ENCODE results near the gene SH3RF3. TPM values are rescaled to one million over a fixed set of nuclear protein-coding genes. Genes with fewer than 3 reads are reported as not detected.
A peak's percentile ranks its signal among the peaks of the same experiment; 100 is the strongest.

SH3RF3 gene
- total and polyA plus RNA-seq, 2 of the 13 experiments (the other 11 are each of a cell fraction or from before 2014, with no cell fraction given) = 0.04 TPM; not detected in 1

DNA sequence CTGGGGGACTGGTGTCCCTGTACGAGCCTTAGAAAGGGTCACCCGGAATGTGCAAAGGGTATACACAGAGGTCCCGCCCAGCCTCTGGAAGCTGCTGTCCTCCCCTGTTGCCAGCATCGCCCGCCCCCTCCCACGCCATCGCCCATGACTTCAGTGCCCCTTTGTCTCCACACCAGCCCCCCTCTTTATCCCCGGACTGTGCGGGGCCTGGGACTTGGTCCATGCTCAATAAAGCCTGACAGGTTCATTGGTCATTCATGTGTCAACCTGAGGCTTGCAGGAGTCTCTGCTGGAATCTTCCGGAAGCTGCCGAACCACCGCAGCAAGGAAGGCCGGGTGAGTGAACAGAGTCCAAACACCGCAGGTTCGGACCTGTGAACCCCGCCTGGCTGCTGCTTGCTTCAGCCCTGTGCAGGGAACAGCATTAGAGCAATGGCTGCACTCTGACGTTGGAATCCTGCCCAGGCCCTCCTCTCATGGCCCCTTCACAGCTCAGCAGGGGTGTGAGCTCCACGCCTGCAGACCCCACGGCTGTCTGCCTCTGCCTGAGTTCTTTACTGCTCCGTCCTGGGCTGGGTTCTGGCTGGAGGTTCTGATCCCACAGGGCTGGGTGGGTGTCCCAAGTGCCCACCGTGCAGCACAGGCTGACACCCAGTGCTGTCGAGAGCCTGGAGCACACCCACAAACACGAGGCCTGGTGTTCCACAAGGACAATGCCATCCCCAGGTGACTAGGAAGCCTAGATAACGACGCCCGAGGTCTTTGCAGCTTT lies 388.3 kb downstream of the SH3RF3 start (continued):
- TF ChIP-seq ZNF574 (CRISPR knock-in tag; IDR thresholded peaks at IDR 0.05) (peak; percentile 61), ZNF614 (CRISPR knock-in tag; IDR thresholded peaks at IDR 0.05; ENCODE audit: borderline replicate concordance) (0 out of 2 replicates have a peak, but pooled peaks have one; percentile 39), ZNF878 (CRISPR knock-in tag; IDR thresholded peaks at IDR 0.05) (no peak), FOXA3 (CRISPR knock-in tag; IDR thresholded peaks at IDR 0.05) (no peak), ZNF740 (CRISPR knock-in tag; IDR thresholded peaks at IDR 0.05) (peak; percentile 45; the same call in 1 of the 2 replicates), ZNF143 (CRISPR knock-in tag; IDR thresholded peaks at IDR 0.05) (0 out of 2 replicates have a peak, but pooled peaks have one; percentile 35), SP1 (IDR thresholded peaks at IDR 0.05) (no peak), SP1 (CRISPR knock-in tag; IDR thresholded peaks at IDR 0.05) (no peak), ZNF709 (CRISPR knock-in tag; IDR thresholded peaks at IDR 0.05) (no peak; the same call in 1 of the 2 replicates), RARG (CRISPR knock-in tag; IDR thresholded peaks at IDR 0.05; ENCODE audit: low read depth) (no peak), TEF (CRISPR knock-in tag; IDR thresholded peaks at IDR 0.05) (no peak), ZNF879 (CRISPR knock-in tag; IDR thresholded peaks at IDR 0.05) (no peak), POLR2A (IDR thresholded peaks at IDR 0.05; ENCODE audit: insufficient read depth in 1 of 2, low read depth in 2 of 2, low read length in 2 of 2) (no peak), ZNF710 (CRISPR knock-in tag; IDR thresholded peaks at IDR 0.05; ENCODE audit: borderline replicate concordance) (no peak)
- TF ChIP-seq, protein P1, sequence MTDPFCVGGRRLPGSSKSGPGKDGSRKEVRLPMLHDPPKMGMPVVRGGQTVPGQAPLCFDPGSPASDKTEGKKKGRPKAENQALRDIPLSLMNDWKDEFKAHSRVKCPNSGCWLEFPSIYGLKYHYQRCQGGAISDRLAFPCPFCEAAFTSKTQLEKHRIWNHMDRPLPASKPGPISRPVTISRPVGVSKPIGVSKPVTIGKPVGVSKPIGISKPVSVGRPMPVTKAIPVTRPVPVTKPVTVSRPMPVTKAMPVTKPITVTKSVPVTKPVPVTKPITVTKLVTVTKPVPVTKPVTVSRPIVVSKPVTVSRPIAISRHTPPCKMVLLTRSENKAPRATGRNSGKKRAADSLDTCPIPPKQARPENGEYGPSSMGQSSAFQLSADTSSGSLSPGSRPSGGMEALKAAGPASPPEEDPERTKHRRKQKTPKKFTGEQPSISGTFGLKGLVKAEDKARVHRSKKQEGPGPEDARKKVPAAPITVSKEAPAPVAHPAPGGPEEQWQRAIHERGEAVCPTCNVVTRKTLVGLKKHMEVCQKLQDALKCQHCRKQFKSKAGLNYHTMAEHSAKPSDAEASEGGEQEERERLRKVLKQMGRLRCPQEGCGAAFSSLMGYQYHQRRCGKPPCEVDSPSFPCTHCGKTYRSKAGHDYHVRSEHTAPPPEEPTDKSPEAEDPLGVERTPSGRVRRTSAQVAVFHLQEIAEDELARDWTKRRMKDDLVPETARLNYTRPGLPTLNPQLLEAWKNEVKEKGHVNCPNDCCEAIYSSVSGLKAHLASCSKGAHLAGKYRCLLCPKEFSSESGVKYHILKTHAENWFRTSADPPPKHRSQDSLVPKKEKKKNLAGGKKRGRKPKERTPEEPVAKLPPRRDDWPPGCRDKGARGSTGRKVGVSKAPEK (CRISPR knock-in tag; IDR thresholded peaks at IDR 0.05; ENCODE audit: borderline replicate concordance) = no peak
